Astrocyte of the hippocampus (primary cell): Measurements from ENCODE around the gene TOMM34.

Experiments
- DNase-seq: peaks from one replicate; pipeline ENCODE4 v3.0.0; 2011; ENCODE audit warnings: low read depth, low spot score

Gene TOMM34

DNA sequence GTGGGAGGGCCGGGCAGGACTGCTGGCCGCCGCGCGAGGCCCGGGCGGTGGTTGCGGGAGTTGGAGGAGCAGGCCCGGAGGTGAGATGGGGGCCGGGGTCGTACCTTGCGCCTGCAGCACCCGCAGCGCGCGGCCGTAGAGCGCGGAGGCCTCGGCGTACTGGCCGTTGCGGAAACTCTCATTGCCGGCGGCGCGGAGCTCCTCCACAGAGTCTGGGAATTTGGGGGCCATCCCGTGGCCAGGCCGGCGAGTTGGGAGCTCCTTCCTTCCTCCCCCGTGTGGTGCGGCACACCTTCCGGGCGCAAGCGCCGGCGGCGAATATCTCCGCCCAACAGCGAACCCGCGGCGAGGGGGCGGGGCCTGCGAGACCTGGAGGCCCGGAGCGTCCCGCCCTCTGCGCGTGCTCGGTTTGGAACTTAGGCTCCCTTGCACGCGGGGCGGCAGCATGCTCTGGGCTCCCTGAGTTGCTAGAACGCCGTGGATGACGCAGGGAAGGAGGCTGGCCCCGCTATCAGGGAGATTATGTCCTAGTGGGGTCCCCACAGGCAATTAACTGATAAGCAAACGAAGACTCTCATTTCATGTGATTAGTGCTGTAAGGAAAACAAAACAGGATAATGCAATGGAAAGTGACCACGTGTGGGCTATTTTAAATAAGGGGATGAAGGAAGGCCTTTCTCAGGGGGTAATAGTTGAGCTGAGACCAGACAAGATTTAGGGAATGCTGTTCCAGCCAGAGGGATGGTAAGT lies at the start of gene TOMM34:
Gene TOMM34, minus strand, starts transcription at position 295 of the 750 bp plus-strand sequence. Its CDS starts 64 bp downstream, at position 231.
- peak; percentile 95 for DNase-seq

GRCh38 chr20:45008521-45009049 lies 48.4 kb upstream of the TOMM34 start:
- no peak for DNase-seq

DNA sequence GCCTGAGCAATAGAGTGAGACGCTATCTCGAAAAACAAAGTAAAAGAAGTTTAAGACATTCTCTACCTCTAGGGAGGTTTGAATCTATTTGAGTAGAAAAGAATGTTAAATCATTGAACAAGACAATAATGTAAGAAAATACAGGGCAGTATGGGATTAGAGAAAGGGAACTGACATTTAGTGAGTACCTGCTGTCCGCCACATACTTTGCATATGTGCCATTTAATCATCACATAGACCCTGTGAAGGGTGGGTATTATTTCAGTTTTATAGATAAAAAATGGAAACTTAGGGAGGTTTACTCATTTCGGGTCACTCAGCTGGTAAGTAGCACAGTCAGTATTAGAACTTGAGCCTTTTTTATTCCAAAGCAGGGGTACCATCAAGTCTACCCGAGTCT lies 37.5 kb upstream of the TOMM34 start:
- DNase-seq = no peak

DNA sequence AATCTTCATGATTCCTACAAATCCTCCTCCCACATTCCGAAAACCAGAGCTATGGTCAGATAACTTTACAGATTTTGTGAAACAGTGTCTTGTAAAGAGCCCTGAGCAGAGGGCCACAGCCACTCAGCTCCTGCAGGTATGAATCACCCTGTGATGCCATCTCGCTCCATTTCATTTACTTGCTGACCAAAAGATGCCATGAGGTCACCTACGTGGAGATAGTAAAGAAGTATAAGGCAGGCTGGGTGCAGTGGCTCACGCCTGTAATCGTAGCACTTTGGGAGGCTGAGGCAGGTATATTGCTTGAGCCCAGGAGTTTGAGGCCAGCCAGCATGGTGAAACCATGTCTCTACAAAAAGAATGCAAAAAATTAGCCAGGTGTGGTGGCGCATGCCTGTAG lies 37.0 kb upstream of the TOMM34 start:
- no peak for DNase-seq

GRCh38 chr20:44993343-44993742 lies 33.1 kb upstream of the TOMM34 start:
- no peak for DNase-seq

DNA sequence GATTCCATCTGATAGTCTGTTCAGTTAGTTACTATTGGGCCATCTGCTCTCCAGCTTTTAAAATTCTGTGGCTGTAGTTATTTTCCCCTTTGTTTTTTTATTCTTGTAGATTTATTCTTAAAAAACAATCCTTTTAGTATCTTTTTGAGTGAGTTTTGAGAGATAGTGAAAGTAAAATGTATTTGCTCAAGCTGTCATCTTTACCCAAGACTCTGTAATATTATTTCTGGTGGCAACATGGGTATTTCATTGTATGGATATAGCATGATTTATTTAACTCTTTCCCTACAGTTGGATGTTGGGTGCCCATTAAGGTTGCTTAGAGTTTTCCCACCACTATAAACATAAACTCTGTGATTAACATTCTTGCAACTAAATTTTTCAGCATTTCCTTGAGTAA lies 30.8 kb upstream of the TOMM34 start:
- DNase-seq = no peak

DNA sequence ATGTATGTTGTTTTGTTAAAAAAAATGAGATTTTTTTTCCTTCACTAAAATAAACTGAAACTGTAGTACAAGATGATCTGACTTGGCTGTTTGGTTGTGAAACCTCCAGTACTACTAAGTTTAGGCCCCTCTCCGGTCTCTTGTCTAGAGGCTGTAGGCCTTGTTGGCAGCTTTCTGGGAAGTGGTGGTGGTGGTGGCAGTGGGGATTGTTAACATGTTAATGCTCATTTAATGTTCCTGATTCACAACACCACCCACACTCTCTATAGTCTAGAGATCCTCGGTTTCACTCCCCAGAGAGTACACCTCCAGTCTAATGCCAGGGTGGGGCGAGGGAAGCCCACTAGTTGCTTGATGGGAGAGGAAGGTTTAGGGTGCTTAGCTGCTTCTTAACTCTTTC lies 30.2 kb upstream of the TOMM34 start:
- peak; percentile 2 for DNase-seq

GRCh38 chr20:44988631-44989171 lies 28.5 kb upstream of the TOMM34 start:
- DNase-seq = no peak

DNA sequence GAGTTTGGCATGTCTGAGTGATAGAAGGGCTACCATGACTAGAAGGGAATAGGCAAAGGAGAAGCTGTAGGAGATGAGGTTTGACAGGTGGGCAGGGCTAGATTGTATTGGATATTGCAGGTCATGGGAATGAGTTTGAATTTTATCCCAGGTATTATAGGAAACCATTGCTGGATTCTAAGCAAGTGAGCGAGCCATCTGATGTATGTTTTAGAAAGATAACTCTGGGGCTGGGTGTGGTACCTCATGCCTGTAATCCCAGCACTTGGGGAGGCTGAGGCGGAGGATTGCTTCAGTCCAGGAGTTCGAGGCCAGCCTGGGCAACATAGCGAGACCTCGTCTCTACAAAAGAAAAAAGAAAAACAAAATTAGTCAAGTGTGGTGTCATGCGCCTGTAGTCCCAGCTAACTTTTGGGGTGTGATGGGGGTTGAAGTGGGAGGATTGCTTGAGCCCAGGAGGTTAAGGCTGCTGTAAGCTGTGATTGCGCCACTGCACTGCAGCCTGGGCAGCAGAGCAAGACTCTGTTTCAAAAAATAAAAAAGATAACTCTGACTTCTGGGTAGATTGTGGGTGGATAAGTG lies 23.0 kb upstream of the TOMM34 start:
- no peak for DNase-seq

DNA sequence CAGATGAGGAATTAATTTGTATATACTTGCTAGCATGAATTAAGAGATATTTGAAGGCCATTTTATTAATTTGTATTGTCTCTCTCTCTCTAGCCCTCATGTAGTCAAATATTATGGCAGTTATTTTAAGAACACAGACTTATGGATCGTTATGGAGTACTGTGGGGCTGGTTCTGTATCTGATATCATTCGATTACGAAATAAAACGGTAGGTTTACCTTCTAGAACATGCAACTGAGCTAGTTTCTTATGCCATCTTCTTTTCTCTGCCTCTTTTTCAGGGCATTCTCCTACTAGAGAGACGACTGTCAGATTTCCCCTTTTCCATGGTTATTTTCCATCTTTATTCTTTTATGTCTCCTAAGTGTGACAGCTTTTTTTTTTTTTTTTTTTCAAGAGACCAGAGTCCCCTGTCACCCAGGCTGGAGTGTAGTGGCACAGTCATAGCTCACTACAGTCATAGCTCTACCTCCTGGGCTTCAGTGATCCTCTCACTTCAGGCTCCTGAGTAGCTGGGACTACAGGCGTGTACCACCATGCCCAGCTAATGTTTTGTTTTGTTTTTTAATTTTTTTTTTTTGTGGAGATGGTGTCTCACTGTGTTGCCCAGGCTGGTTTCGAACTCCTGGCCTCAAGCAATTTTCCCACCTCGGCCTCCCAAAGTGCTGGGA lies 21.7 kb upstream of the TOMM34 start:
- DNase-seq = no peak

- peak; percentile 32 for DNase-seq
Observed at GRCh38 chr20:44979090-44979621, 19.0 kb upstream of the TOMM34 start.

DNA sequence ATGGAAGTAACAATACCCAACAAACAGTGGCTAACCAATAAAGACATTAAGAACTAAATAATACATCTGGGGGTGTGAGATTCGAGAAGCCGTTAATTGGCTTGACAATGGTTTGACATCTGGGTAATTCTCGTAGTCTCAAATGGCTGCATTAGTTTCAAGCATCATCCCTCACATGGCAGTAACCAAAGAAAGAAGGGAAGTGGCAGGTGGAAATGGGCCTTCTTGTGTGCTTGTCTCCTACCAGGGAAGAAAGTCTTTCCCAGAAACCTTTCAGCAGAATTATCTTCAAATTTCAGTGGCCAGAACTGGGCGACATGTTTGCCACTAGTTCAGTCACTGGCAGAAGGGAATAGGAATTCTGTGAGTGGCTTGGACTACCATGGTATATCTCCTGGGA lies 16.5 kb upstream of the TOMM34 start:
- DNase-seq = no peak

GRCh38 chr20:44973053-44973452 lies 12.9 kb upstream of the TOMM34 start:
- no peak for DNase-seq

DNA sequence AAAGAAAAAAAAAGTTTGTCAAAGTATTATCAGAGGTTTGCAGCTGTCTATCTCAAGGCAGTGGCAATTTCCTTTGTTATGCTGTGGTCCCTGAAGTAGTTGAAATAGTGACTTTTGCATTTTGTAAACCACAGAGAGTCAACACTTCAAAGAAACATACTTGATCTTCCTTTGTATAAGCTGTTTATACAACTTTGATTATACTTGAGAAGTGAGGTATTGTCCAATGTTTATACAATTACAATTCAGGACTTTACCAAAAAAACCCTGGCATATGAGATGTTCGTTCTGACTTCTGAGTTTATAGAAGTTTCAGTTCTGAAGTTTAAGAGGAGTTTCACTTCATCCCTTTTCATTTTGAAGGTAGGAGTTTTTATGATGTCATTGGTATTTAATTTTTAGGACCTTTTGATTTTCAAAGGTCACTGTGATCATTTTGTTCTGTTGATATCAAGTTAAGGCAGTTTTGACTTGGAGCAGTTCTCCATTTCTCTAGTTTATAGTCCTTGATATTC lies 10.1 kb upstream of the TOMM34 start:
- DNase-seq = peak; percentile 15

- DNase-seq = no peak
Observed at GRCh38 chr20:44969300-44969894, 9.2 kb upstream of the TOMM34 start.

- DNase-seq = no peak
Observed at GRCh38 chr20:44967207-44967807, 7.1 kb upstream of the TOMM34 start.

- peak; percentile 97 for DNase-seq
Observed at GRCh38 chr20:44966030-44966961, 6.1 kb upstream of the TOMM34 start, which contains the start of gene STK4. STK4 (plus strand) TSS chr20:44966512; CDS start chr20:44966569, 57 bp downstream.

- no peak for DNase-seq
Observed at GRCh38 chr20:44965651-44966029, 5.4 kb upstream of the TOMM34 start.

GRCh38 chr20:44963325-44964215 lies 3.4 kb upstream of the TOMM34 start:
- DNase-seq = no peak
